Fibroblast of lung (primary cell): ENCODE measurements around the gene BRD2. TPM values are rescaled to one million over a fixed set of nuclear protein-coding genes. Genes with fewer than 3 reads are reported as not detected.
A peak's percentile ranks its signal among the peaks of the same experiment; 100 is the strongest.

Source experiments
- DNase-seq, 2 donors: peaks; one replicate each; pipeline versions ENCODE4 v3.0.0 to v3.0.0-alpha.2; 2010; ENCODE audit warnings: low read depth in 2 of 2
- H2AFZ ChIP-seq: 2 replicates; pipeline ENCODE4 v1.5.1; 2012; ENCODE audit warnings: low read length, control low read depth, inconsistent platforms
- H3K27ac ChIP-seq: 2 replicates; pipeline ENCODE4 v1.5.1; 2011; ENCODE audit warnings: low read length, control low read depth; ENCODE audit not compliant: insufficient read depth
- H3K27me3 ChIP-seq: 2 replicates; pipeline ENCODE4 v1.5.1; 2011; ENCODE audit warnings: mild to moderate bottlenecking, low read length; ENCODE audit not compliant: control insufficient read depth, insufficient read depth
- H3K36me3 ChIP-seq: 2 replicates; pipeline ENCODE4 v1.5.1; 2011; ENCODE audit warnings: low read length; ENCODE audit not compliant: control insufficient read depth, insufficient read depth
- H3K4me1 ChIP-seq: 2 replicates; pipeline ENCODE4 v1.5.1; 2011; ENCODE audit warnings: low read length; ENCODE audit not compliant: control insufficient read depth, insufficient read depth; ENCODE audit errors: extremely low read depth
- H3K4me2 ChIP-seq: 2 replicates; pipeline ENCODE4 v1.5.1; 2011; ENCODE audit warnings: low read length, control low read depth; ENCODE audit not compliant: insufficient read depth; ENCODE audit errors: extremely low read depth
- H3K4me3 ChIP-seq, 4 experiments: fragments of 200-600 bp in 1 of 4; sonication (generic) in 1 of 4; replicated peaks in 1 of 4; 2 replicates each; pipeline ENCODE4 v1.5.1; 2011 to 2016; ENCODE audit warnings: low read length in 4 of 4, low read depth in 3 of 4, mild to moderate bottlenecking in 3 of 4, control low read depth in 2 of 4, inconsistent platforms in 1 of 4, mixed read lengths in 1 of 4; ENCODE audit not compliant: insufficient read depth in 1 of 4; ENCODE audit errors: control extremely low read depth in 1 of 4
- H3K79me2 ChIP-seq: 2 replicates; pipeline ENCODE4 v1.5.1; 2012; ENCODE audit warnings: mild to moderate bottlenecking, low read length, inconsistent platforms; ENCODE audit not compliant: control insufficient read depth, insufficient read depth
- H3K9ac ChIP-seq: 2 replicates; pipeline ENCODE4 v1.5.1; 2011; ENCODE audit warnings: mild to moderate bottlenecking, low read length, control low read depth; ENCODE audit not compliant: insufficient read depth
- H3K9me3 ChIP-seq: 2 replicates; pipeline ENCODE4 v1.5.1; 2012; ENCODE audit warnings: low read depth, low read length; ENCODE audit not compliant: control insufficient read depth, insufficient read depth
- H4K20me1 ChIP-seq: 2 replicates; pipeline ENCODE4 v1.5.1; 2011; ENCODE audit warnings: low read length; ENCODE audit not compliant: control insufficient read depth, insufficient read depth; ENCODE audit errors: extremely low read depth
- EZH2 ChIP-seq: IDR thresholded peaks from 2 replicates; pipeline ENCODE4 v1.5.1; 2012; ENCODE audit warnings: low read length, control low read depth, mild to moderate bottlenecking; ENCODE audit errors: missing control alignments
- polyA plus RNA-seq, 2 donors: library from polyadenylated mRNA; depleted of rRNA in 1 of 2; stranded (reverse) in 1 of 2; unstranded in 1 of 2; fragments of >200 nt; gene quantifications; 2 replicates each; pipeline ENCODE4 v1.2.1, GENCODE V29; 2011 to 2012; ENCODE audit warnings: missing spikeins in 1 of 2
- total RNA-seq: library from RNA; depleted of rRNA; stranded (reverse); fragments of >200 nt; gene quantifications from 2 replicates; pipeline ENCODE4 v1.2.1, GENCODE V29; 2014
- TF ChIP-seq, protein P1 (sequence below), 2 donors: IDR thresholded peaks in 1 of 2; conservative IDR thresholded peaks in 1 of 2; 1 replicate in 1 of 2; 2 replicates in 1 of 2; pipeline ENCODE4 v1.5.1; 2011 to 2012; ENCODE audit warnings: low read length in 2 of 2, control low read depth in 1 of 2, inconsistent platforms in 1 of 2, low read depth in 1 of 2, mild to moderate bottlenecking in 1 of 2

Gene BRD2
- total and polyA plus RNA-seq, 2 donors (not counting 1 experiment from before 2014, with no cell fraction given): 75.6 to 126 TPM

DNA sequence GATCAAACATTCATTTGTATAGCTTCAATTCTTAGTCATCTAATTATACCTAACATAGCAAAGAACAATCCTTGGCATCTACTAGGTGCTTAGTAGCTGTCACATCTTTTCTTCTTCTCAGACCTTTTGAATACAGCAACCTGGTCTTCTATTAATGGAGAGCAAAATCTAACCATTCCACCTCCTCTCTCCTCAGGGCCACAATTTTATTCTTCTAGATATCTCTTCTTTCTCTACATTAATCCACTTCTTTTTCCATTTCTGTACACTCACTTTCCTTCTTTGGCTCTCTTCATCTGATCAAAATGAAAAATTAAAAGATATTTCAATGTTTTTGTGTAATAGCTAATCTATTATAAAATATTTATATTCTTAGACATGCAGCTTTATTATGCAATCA, 50.0 kb downstream of the BRD2 start:
- Histone ChIP-seq H3K27ac (no peak overlapping the region), H3K4me2 (peak overlapping the region; percentile 72), H3K4me1 (no peaks in the 10 kb centered on the region), H3K9me3 (no peaks in the 10 kb centered on the region), H4K20me1 (no peaks in the 10 kb centered on the region), H3K9ac (no peak overlapping the region), H3K36me3 (no peaks in the 10 kb centered on the region), H3K4me3 (no peak overlapping the region), H3K79me2 (no peaks in the 10 kb centered on the region), H3K27me3 (peaks cover 21% of the 10 kb centered on the region), H2AFZ (no peak overlapping the region)
- TF ChIP-seq EZH2: no peak
- TF ChIP-seq, protein P1, sequence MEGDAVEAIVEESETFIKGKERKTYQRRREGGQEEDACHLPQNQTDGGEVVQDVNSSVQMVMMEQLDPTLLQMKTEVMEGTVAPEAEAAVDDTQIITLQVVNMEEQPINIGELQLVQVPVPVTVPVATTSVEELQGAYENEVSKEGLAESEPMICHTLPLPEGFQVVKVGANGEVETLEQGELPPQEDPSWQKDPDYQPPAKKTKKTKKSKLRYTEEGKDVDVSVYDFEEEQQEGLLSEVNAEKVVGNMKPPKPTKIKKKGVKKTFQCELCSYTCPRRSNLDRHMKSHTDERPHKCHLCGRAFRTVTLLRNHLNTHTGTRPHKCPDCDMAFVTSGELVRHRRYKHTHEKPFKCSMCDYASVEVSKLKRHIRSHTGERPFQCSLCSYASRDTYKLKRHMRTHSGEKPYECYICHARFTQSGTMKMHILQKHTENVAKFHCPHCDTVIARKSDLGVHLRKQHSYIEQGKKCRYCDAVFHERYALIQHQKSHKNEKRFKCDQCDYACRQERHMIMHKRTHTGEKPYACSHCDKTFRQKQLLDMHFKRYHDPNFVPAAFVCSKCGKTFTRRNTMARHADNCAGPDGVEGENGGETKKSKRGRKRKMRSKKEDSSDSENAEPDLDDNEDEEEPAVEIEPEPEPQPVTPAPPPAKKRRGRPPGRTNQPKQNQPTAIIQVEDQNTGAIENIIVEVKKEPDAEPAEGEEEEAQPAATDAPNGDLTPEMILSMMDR (conservative IDR thresholded peaks at IDR 0.05 in 1 of 2, IDR thresholded peaks at IDR 0.05 in 1 of 2; ENCODE audit: low read depth in 1 of 2, low read length in 2 of 2): no peak
- no peak for DNase-seq

DNA sequence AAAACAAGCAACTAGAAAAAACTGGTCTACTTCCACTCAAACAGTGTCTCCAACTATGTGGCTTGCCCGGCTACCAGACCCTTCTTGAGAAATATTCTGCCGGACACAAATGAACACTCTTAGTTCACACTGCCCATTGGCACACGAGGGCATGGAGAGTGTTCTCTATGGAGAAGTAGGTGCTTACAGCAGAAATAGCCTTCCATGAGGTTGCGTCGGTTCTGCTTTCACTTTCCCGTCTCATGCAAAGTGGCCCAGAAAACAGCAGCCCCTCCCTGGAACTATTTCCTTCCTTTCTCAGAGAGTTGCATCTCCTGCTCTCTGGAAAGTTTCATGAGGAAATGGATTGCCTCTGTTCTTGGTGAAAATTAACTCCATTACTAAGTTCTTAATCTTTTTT, 50.5 kb downstream of the BRD2 start:
- Histone ChIP-seq H3K4me3 (peak overlapping the region in 3 of 4 experiments; percentile 5 to 46 (median 39)), H3K27ac (no peak overlapping the region), H3K9me3 (no peaks in the 10 kb centered on the region), H3K4me2 (peak overlapping the region; percentile 72), H3K27me3 (peaks cover 17% of the 10 kb centered on the region), H3K9ac (no peak overlapping the region), H3K79me2 (no peaks in the 10 kb centered on the region), H3K4me1 (no peaks in the 10 kb centered on the region), H3K36me3 (no peaks in the 10 kb centered on the region), H4K20me1 (no peaks in the 10 kb centered on the region), H2AFZ (peak overlapping the region; percentile 42)
- no peak for TF ChIP-seq EZH2
- TF ChIP-seq, protein P1 (conservative IDR thresholded peaks at IDR 0.05 in 1 of 2, IDR thresholded peaks at IDR 0.05 in 1 of 2; ENCODE audit: low read depth in 1 of 2, low read length in 2 of 2): no peak
- DNase-seq: peak in 1 of 2 donors; percentile 33

DNA sequence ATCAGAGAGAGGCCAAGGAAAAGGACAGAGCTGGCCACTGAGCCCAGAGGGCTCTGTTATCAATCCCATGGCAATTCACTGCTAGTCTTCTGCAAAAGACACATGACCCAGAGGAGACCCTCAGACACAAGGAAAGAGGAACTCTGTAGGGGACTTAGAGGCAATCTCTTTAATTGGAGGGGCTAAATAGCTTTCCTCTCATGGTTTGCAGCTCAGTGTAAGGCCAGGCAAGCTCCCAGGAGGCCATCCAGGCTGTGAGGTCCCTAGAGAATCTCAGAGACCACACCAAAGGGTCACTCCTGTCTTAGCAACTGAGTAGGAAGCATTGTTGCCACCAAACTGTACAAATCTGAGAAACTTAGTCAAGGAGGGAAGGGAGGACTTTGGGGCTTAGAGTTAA, 51.0 kb downstream of the BRD2 start:
- Histone ChIP-seq H3K9me3 (no peaks in the 10 kb centered on the region), H3K9ac (no peak overlapping the region), H3K4me1 (no peaks in the 10 kb centered on the region), H4K20me1 (no peaks in the 10 kb centered on the region), H2AFZ (no peak overlapping the region), H3K27me3 (peaks cover 13% of the 10 kb centered on the region), H3K36me3 (no peaks in the 10 kb centered on the region), H3K27ac (no peak overlapping the region), H3K79me2 (no peaks in the 10 kb centered on the region), H3K4me2 (no peak overlapping the region), H3K4me3 (peak overlapping the region in 1 of 4 experiments; percentile 46)
- no peak for DNase-seq
- TF ChIP-seq, protein P1 (conservative IDR thresholded peaks at IDR 0.05 in 1 of 2, IDR thresholded peaks at IDR 0.05 in 1 of 2; ENCODE audit: low read depth in 1 of 2, low read length in 2 of 2): no peak
- TF ChIP-seq EZH2: no peak
